Esophagus muscularis mucosa (tissue), 4 donors: ENCODE measurements around the gene CYP26B1.

Experiments
- EP300 ChIP-seq: sonication (generic); formaldehyde crosslinking; IDR thresholded peaks from one replicate; pipeline ENCODE4 v1.6.1; 2017; ENCODE audit warnings: antibody characterized with exemption
- POLR2A ChIP-seq: fragments of 450-650 bp; IDR thresholded peaks from one replicate; pipeline ENCODE4 v1.6.1; 2017; ENCODE audit warnings: antibody characterized with exemption, moderate library complexity, mild to moderate bottlenecking, low read depth
- POLR2AphosphoS5 ChIP-seq, 2 donors: sonication (generic); formaldehyde crosslinking; IDR thresholded peaks; one replicate each; pipeline ENCODE4 v1.6.1; 2017; ENCODE audit warnings: antibody characterized with exemption in 2 of 2
- TF ChIP-seq, protein P1 (sequence below), 3 experiments: fragments of 200-600 bp in 2 of 3; fragments of 450-650 bp in 1 of 3; sonication (generic) in 2 of 3; IDR thresholded peaks; one replicate each; pipeline ENCODE4 v1.5.1; 2017 to 2019; ENCODE audit warnings: antibody characterized with exemption in 3 of 3, mild to moderate bottlenecking in 2 of 3, moderate library complexity in 1 of 3

DNA sequence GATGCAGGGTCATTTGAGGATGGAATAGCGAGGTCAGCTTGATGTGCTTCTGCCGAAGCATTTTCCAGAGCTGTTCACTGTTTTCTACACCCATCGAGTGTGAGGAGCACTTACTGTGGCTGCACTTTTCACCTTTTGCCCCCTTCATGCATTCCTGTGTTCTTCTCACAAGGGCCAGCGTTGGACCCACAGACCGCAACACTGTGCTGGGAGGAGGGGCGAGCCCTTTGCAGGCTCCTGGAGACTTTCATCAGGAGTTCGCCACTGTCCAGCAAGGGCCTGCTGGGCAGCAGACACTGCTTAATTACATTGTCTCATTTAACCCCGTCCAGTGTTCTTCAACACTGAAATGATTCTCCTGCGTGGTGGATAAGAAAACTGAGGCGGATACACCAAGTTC, 29.9 kb downstream of the CYP26B1 start:
- TF ChIP-seq EP300 = no peak
- TF ChIP-seq, protein P1, sequence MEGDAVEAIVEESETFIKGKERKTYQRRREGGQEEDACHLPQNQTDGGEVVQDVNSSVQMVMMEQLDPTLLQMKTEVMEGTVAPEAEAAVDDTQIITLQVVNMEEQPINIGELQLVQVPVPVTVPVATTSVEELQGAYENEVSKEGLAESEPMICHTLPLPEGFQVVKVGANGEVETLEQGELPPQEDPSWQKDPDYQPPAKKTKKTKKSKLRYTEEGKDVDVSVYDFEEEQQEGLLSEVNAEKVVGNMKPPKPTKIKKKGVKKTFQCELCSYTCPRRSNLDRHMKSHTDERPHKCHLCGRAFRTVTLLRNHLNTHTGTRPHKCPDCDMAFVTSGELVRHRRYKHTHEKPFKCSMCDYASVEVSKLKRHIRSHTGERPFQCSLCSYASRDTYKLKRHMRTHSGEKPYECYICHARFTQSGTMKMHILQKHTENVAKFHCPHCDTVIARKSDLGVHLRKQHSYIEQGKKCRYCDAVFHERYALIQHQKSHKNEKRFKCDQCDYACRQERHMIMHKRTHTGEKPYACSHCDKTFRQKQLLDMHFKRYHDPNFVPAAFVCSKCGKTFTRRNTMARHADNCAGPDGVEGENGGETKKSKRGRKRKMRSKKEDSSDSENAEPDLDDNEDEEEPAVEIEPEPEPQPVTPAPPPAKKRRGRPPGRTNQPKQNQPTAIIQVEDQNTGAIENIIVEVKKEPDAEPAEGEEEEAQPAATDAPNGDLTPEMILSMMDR (IDR thresholded peaks at IDR 0.05) = no peak
- TF ChIP-seq POLR2AphosphoS5 (IDR thresholded peaks at IDR 0.05) = no peak
- TF ChIP-seq POLR2A = no peak
